Lower lobe of right lung (tissue), 2 donors: ENCODE results near the gene SHC1. TPM values are rescaled to one million over a fixed set of nuclear protein-coding genes. Genes with fewer than 3 reads are reported as not detected.
A peak's percentile ranks its signal among the peaks of the same experiment; 100 is the strongest.

Experiments used
- ATAC-seq, 2 donors: fragments of 200-7000 bp; cut with Tn5 transposase; one replicate each; pipeline ENCODE4 v1.9.1; 2020 to 2022; ENCODE audit warnings: mild to moderate bottlenecking in 2 of 2, moderate library complexity in 2 of 2
- DNase-seq: peaks from one replicate; pipeline ENCODE4 v3.0.0-alpha.2; 2020
- H3K27ac ChIP-seq: fragments of 200-600 bp; one replicate; pipeline ENCODE4 v1.8.0; 2022
- H3K27me3 ChIP-seq: fragments of 200-600 bp; one replicate; pipeline ENCODE4 v1.8.0; 2022; ENCODE audit warnings: low read depth
- H3K36me3 ChIP-seq: fragments of 200-600 bp; one replicate; pipeline ENCODE4 v1.8.0; 2022; ENCODE audit warnings: mild to moderate bottlenecking
- H3K4me1 ChIP-seq: fragments of 200-600 bp; one replicate; pipeline ENCODE4 v1.8.0; 2022
- H3K4me3 ChIP-seq: fragments of 200-600 bp; one replicate; pipeline ENCODE4 v1.8.0; 2022; ENCODE audit warnings: mild to moderate bottlenecking
- H3K9me3 ChIP-seq: fragments of 200-600 bp; one replicate; pipeline ENCODE4 v1.8.0; 2022
- CTCF ChIP-seq: fragments of 200-600 bp; IDR thresholded peaks from one replicate; pipeline ENCODE4 v1.8.0; 2022; ENCODE audit warnings: antibody characterized with exemption, mild to moderate bottlenecking
- intact Hi-C: fragments of 100-400 bp; cut with DNase I; formaldehyde crosslinking; loops from one replicate; pipeline ENCODE4 v1.11.0; 2022
- total RNA-seq: library from RNA; stranded (reverse); fragmentation: NEBNext Ultra II Directional; extraction: Animal tissue kit (Norgen Biotek cat#: 25700); gene quantifications from one replicate; pipeline ENCODE4 v1.2.1, GENCODE V29; 2021
- donor health status: DM: no; HTN: yes; CAD: no; lungs with severe emphysema.

Gene SHC1
- total RNA-seq, 1 donor from 2014 or later, result 94.8 TPM

DNA sequence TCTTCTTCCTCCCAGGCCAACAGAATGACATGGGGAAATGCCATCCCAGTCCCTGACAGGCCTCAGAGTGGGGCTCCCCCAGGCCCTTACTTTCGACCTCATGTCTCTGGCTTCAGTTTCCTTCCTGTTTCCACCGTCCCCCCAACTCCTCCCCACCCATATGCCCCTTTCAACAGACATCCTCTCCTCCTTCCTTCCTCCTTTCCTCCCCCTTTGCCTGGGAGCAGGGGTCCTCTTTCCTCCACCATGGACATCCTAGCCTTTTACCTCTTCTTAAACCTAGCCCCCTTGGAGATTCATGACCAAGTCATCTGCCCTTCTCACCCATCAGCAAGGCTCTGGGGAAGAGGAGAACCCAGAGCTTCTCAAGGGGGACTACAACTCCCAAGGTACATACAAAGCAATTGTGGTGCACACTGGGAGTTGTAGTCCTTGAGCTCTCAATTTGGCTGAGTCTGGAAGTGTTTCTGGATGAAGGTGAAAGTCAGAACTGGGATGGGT, 36.1 kb upstream of the SHC1 start:
- Histone ChIP-seq H3K27ac (peak overlapping the region; percentile 91), H3K36me3 (no peaks in the 10 kb centered on the region), H3K9me3 (no peaks in the 10 kb centered on the region), H3K27me3 (no peaks in the 10 kb centered on the region), H3K4me3 (peak overlapping the region; percentile 97), H3K4me1 (peaks cover 74% of the 10 kb centered on the region)
- no peak for ATAC-seq
- intact Hi-C loops, result no loop called here
- TF ChIP-seq CTCF, result no peak
- no peak for DNase-seq

- intact Hi-C loops, result no loop called here
- no peaks in the 10 kb centered on the region for H3K9me3 ChIP-seq
- H3K4me3 ChIP-seq, result peak overlapping the region; percentile 97
- peaks cover 61% of the 10 kb centered on the region for H3K4me1 ChIP-seq
- H3K36me3 ChIP-seq, result no peaks in the 10 kb centered on the region
- DNase-seq, result peak; percentile 86
- TF ChIP-seq CTCF, result no peak
- peak in 1 of 2 donors; percentile 19 for ATAC-seq
- H3K27ac ChIP-seq, result peak overlapping the region; percentile 91
- H3K27me3 ChIP-seq, result no peaks in the 10 kb centered on the region
Measured at GRCh38 chr1:155005076-155006011, 34.8 kb upstream of the SHC1 start.

- intact Hi-C loops, result no loop called here
- Histone ChIP-seq H3K27me3 (no peaks in the 10 kb centered on the region), H3K4me3 (peak overlapping the region; percentile 97), H3K36me3 (no peaks in the 10 kb centered on the region), H3K4me1 (peaks cover 62% of the 10 kb centered on the region), H3K9me3 (no peaks in the 10 kb centered on the region), H3K27ac (peak overlapping the region; percentile 91)
- TF ChIP-seq CTCF, result no peak
- ATAC-seq (no peak), DNase-seq (no peak)
Measured at GRCh38 chr1:155004352-155005075, 34.0 kb upstream of the SHC1 start.

DNA sequence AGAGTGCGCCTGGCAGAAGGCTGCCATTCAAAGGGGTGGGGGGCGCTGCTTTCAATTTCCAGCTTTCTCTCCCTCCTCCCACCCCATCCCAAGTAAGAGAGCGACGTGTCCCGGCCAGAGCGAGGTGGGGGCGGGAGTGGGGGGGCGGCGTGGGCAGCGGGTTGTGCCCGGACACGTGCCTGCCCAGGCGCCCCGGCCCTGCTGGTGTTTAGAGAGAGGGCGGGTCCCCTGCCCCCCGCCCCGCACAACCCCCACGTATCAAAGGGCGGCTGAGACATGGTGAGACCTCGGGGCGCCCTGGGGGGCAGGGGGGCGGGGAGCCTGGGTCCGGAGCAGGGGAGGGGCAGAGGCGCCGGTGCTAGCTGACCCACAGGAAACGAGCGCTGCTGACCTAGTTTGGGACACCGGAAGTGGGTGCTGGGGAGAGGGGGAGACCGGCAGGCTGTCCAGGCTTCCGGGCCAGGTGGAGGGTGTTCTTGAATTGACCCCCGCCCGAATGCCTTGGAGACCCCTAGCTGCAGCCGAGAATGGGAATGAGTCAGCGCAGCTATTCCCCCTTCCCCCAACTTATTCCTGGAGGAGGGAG, 33.3 kb upstream of the SHC1 start:
- no peak for TF ChIP-seq CTCF
- no peaks in the 10 kb centered on the region for H3K27me3 ChIP-seq
- peaks cover 62% of the 10 kb centered on the region for H3K4me1 ChIP-seq
- peak overlapping the region; percentile 91 for H3K27ac ChIP-seq
- intact Hi-C loops, result no loop called here
- no peak for ATAC-seq
- peak; percentile 78 for DNase-seq
- peak overlapping the region; percentile 97 for H3K4me3 ChIP-seq
- no peaks in the 10 kb centered on the region for H3K9me3 ChIP-seq
- H3K36me3 ChIP-seq, result no peaks in the 10 kb centered on the region

DNA sequence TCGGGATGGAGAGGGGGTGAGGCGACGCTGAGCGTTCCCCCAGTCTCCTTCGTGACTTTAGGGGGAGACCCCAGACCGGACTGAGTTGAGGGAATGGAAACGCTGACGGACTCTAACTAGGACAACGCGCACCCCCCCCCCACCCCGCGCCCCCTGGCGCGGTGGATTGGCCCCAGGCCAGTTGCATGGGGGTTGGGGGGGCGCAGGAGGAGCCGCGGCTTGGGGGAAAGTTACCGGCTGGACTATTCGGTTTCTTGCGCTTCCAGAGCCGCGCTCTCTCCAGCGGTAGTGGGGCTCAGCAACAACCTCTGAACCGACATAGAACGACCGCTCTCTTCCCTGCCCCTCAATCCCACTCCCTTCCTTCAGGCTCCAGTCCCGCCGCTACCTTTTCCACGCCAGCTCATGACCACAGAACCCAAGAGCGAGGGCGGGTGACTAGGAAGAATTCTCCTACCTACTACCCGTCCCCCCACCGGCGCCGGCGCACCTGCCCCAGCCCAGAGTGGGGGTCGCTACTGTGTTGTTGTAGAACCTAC, 32.7 kb upstream of the SHC1 start:
- H3K4me1 ChIP-seq, result peaks cover 60% of the 10 kb centered on the region
- intact Hi-C loops, result no loop called here
- no peak for DNase-seq

More for the DNA sequence above, 32.7 kb upstream of the SHC1 start:
- peak overlapping the region; percentile 91 for H3K27ac ChIP-seq
- no peaks in the 10 kb centered on the region for H3K36me3 ChIP-seq
- peak overlapping the region; percentile 97 for H3K4me3 ChIP-seq
- no peaks in the 10 kb centered on the region for H3K9me3 ChIP-seq
- H3K27me3 ChIP-seq, result no peaks in the 10 kb centered on the region
- TF ChIP-seq CTCF, result no peak
- ATAC-seq, result no peak
